Loucy (cell line): ENCODE measurements around the gene TRPM3.

ENCODE experiments used
- CTCF ChIP-seq: fragments of 200-600 bp; sonication (generic); conservative IDR thresholded peaks from 2 replicates; pipeline ENCODE4 v1.5.1; 2014; ENCODE audit warnings: mild to moderate bottlenecking, antibody characterized with exemption, low read length
- EZH2phosphoT487 ChIP-seq: fragments of 200-600 bp; IDR thresholded peaks from 2 replicates; pipeline ENCODE4 v1.6.1; 2018; ENCODE audit warnings: antibody characterized with exemption, mild to moderate bottlenecking, moderate library complexity, borderline replicate concordance

DNA sequence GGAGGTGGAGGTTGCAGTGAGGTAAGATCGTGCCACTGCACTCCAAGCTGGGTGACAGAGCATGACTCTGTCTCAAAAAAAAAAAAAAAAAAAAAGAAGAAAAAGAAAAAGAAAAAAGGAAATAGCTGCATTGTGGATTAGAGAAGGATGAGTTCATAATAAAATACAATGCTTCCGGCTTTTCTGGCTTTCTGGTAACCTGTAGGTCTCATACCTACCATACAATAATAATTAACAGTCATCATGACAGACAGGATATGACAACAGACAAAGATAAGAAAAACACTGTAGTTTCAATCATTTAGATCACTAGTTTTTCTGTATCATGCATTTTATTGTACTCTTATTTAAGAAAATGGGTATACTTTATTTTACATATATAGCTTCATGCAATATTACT lies 40.7 kb upstream of the TRPM3 start:
- TF ChIP-seq CTCF = no peak
- TF ChIP-seq EZH2phosphoT487 = no peak
